ENCODE measurements around the gene NTSR2.

Gene NTSR2

GRCh38 chr2:11655495-11655894, 14.5 kb downstream of the NTSR2 start:
- DNase-seq, result no peak

DNA sequence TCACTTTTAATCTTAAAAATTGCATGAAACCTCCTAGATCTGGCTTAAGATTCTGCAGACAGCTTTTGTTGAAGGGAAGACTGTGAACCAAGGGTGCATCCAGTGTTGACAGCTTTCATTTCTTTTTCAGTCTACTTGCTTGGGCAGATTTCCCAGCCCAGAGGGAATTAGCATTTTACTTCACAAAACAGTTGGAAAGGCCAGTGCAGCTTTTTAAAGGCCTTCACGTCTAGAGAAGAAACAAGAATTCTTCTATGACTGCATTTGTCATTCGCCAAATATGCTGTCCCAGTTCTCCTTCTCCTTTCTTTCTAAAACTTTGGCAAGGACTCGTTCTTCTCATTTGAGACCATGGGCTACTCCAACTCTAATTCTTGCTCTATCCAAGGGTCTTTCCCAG, 17.4 kb downstream of the NTSR2 start:
- DNase-seq, result no peak

DNA sequence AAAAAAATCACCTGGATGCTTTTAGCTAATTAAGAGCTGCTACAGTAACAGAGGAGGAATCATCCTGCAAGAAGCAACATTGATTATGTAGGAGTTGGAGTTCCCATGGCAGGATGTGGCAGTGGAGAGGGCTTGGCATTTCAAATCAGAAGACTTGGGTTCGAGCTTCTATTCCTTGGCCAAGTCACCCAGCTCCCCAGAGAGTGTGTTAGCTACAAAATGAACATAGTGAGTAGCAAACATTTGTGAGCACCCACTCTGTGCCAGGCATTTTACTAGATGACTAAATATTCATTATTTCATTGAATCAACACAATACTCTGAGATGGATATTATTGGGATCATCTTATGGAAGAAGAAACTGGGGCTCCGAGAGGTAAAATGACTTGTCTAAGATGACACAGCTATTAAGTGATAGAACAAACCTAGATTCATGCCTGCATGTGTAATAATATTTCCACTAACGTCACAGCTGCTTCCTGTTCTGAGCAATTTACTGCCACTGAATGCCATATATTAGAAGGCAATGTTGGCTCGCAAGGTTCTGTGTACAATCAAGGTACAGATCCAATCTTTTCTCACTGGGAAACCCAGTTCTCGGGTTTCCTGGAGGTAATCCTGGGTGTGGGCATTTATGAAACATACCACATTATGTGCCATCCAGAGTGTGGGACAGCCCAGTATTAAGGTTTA, 18.0 kb downstream of the NTSR2 start:
- DNase-seq, result no peak

- DNase-seq, result no peak
These were observed 20.9 kb downstream of the NTSR2 start for GRCh38 chr2:11649093-11649492.

DNA sequence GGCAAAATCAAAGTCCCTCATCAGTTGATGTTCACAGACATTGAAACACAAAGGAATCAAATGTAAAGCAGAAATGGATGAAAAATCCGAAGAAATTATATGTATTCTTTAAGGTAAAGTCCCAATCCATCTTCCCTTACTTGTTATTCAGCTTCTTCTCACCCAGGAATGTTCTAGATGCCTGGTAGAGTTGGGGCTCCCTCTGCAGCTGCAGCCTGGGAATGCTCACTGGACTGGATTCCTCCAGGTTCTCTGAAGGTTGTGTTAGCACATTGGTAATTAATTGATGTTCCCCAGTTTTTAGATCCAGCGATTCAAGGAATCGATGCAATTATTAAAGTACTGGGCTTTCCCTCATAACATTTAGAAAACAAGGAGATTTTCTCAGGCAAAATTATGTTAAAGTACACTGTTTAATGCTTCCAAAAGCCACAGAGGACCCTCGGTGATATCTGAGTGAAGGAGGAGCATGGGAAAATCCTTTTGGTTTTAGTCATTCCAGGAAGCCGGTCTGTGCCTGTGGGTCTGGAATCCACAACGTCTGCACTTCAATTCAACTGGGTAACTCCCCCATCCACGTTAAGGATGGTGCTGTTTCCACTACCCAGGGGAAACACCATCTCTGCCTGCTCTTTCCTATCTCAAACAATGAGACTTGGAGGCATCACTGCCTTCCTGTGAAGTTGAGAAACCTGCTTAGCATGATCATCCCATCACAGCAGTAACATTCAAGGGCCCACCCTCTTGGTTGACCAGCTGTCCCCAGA, 22.0 kb downstream of the NTSR2 start:
- DNase-seq, result no peak

DNA sequence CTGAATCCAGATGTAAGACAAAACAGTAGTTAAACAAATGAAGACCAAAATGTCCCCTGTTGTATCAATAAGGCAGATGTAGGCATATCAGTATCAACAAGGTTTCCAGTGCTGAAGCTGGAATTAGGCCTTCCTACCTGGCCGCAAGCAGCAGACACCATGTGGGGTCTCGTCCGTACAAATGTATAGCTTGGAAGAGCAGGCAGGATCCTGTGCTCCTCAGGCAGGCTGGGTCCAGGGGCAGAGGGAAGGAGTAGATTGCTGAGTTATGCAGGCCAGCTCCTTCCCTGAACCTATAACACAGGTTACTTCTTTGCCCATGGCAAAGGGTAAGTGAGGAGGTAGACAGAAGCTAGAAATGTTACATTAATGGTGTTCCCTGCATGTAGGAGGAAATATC, 23.5 kb downstream of the NTSR2 start:
- DNase-seq, result no peak

GRCh38 chr2:11644293-11644692, 25.7 kb downstream of the NTSR2 start:
- no peak for DNase-seq

- DNase-seq, result no peak
These were observed 27.0 kb downstream of the NTSR2 start for GRCh38 chr2:11642972-11643371.

DNA sequence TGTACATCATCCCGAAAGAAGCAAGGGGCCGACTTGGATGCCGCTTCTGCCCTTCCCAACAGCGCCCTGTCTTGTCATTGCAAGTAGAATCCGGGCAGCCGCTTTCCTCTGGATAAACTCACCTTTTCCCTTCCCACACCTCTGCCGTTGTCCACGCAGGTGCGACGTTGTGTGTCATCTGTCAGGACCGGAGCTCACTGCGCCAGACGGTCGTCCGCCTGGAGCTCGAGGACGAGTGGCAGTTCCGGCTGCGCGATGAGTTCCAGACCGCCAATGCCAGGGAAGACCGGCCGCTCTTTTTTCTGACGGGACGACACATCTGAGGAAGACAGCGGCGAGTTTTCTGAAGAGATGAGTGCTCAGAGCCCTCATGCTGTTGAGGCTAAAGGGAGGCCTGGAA, 29.9 kb downstream of the NTSR2 start:
- DNase-seq, result no peak

GRCh38 chr2:11639503-11639902, 30.5 kb downstream of the NTSR2 start:
- DNase-seq, result no peak

DNA sequence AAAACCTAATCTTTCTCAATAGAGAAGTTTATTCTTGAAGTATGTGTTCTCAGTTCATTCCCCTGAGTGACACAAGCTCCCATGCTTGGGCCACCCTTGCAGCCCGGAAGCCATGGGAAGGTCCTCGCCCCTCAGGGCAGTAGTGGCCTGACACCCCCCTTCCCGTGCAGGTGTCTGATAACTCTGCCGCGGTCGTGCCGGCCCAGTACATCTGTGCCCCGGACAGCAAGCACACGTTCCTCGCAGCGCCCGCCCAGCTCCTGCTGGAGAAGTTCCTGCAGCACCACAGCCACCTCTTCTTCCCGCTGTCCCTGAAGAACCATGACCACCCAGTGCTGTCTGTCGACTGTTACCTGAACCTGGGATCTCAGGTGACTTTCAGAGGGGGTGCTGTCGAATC, 32.4 kb downstream of the NTSR2 start:
- no peak for DNase-seq

GRCh38 chr2:11636593-11637295, 33.3 kb downstream of the NTSR2 start:
- DNase-seq, result no peak

- no peak for DNase-seq
These were observed 34.9 kb downstream of the NTSR2 start for GRCh38 chr2:11635141-11635540.

DNA sequence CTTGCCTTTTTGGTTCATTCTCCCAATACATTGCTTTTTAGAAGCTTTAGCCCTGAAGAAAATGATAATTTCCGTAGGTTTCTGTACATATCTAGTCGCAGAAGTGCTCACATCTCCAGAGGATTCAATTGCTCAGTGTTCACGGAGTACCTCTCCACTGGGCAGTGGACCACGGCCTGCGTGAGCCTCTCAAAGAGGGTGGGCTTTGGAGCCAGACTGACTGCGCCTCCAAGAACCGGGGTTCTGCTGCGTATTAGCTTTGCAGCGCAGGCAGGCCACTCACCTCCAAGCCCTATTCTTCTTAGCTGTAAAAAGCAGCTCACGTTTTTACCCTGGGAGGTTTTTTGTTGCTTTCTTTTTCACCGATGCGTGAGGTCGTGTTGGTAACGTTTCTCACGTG, 35.4 kb downstream of the NTSR2 start:
- no peak for DNase-seq

DNA sequence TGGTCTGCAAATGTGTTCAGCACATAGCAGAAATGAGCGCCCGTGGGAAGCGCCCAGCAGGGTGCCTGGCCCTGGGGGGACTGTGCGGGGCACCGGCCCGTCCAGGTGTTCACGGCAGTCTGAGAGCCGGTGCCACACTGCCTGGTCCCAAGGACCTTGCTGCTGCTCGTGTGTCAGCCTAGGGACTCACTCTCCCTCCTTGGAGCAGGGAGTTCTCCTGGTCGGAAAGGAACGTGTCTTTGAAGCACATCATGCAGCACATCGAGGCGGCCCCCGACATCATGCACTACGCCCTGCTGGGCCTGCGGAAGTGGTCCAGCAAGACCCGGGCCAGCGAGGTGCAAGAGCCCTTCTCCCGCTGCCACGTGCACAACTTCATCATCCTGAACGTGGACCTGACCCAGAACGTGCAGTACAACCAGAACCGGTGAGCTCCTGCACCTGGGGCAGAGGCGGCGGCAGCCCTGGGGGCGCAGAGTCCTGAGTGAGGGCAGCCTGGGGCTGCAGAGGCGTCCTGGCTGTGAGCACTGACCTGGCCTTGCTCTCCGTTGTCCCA, 36.0 kb downstream of the NTSR2 start:
- no peak for DNase-seq

GRCh38 chr2:11631462-11631861, 38.5 kb downstream of the NTSR2 start:
- DNase-seq, result no peak

- DNase-seq, result no peak
These were observed 39.1 kb downstream of the NTSR2 start for GRCh38 chr2:11630855-11631254.

DNA sequence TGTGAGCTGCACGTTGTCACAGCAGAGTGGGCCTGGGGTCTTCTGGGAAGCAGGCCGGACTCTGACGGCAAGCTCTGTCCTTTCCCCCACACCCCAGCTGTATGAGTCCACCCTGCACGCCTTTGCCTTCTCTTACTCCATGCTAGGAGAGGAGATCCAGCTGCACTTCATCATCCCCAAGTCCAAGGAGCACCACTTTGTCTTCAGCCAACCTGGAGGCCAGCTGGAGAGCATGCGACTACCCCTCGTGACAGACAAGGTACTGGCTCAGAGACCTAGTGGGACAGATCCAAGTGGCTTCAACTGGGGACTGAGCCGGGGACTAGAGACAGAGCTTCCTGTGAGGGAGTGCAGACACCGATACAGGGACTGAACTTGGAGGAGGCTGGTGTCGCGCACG, 40.1 kb downstream of the NTSR2 start:
- no peak for DNase-seq

DNA sequence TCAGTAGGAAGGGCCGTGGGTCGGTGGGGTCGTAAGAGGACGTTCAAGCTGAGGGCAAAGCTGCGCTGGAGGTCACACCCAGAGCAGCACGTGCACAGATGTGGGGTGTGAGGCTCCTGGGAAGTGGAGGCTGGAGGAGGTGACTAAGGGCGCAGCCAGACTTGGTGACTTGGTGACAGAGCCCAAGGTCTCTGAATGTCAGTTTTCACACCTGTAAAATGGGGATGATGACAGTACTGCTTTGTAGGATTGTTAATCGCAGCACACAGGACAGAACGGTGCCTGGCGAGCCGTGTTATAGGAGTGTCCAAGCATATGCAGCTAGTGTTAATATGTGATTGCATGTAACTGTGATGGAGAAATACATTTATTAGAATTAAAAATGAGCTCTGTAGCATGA, 40.8 kb downstream of the NTSR2 start:
- no peak for DNase-seq

GRCh38 chr2:11628675-11629074, 41.3 kb downstream of the NTSR2 start:
- DNase-seq, result no peak

- no peak for DNase-seq
These were observed 44.3 kb downstream of the NTSR2 start for GRCh38 chr2:11625671-11626070.

DNA sequence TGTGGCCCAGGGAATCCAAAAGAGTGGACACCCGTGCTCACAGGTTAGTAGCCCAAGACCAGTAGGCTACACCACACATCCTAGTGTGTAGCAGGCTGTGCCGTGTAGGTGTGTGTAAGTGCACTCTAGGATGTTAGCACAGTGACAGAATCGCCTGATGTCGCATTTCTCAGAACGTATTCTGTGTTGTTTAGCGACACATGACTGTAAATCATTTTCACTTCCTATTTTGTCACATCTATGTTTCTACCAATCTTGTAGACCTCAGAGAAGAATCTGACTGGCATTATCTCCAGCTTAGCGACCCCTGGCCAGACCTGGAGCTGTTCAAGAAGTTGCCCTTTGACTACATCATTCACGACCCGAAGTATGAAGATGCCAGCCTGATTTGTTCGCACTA, 45.1 kb downstream of the NTSR2 start:
- DNase-seq, result no peak

- DNase-seq, result no peak
These were observed 47.4 kb downstream of the NTSR2 start for GRCh38 chr2:11622611-11623010.

DNA sequence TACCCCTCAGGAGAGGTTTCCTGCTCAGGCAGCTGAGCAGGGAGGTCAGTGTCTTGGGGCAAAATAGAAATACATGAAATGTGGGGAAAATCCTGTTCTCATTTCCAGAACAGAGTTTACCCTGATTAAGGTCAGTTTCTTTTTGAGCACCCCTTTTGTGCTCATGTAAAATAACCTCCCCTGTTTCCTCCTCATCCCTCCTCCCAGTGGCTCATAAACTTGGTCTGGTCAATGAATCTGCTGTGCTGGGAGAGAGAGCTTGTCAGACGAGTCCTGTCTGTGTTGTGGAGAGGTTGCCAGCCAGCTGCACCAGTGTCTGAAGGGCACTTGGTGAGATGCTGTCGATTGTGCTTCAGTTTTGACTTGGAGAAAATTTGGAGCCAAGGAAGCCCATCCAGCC, 48.6 kb downstream of the NTSR2 start:
- DNase-seq, result peak; percentile 5

Data from DMS153 (cell line).